Neural progenitor cell (in vitro differentiated cells): ENCODE results near the gene MANBA.

Experiments
- EZH2 ChIP-seq: fragments of 200-600 bp; sonication (generic); IDR thresholded peaks from 2 replicates; pipeline ENCODE4 v1.6.1; 2017; ENCODE audit warnings: antibody characterized with exemption, mild to moderate bottlenecking, moderate library complexity
- EZH2phosphoT487 ChIP-seq: fragments of 200-600 bp; sonication (generic); IDR thresholded peaks from 2 replicates; pipeline ENCODE4 v1.6.1; 2017; ENCODE audit warnings: antibody characterized with exemption
- TF ChIP-seq, protein P1 (sequence below): fragments of 200-600 bp; sonication (generic); IDR thresholded peaks from 2 replicates; pipeline ENCODE4 v1.5.1; 2017; ENCODE audit warnings: antibody characterized with exemption, mild to moderate bottlenecking

GRCh38 chr4:102625232-102625930 is 135.4 kb downstream of the MANBA start:
- TF ChIP-seq, protein P1, sequence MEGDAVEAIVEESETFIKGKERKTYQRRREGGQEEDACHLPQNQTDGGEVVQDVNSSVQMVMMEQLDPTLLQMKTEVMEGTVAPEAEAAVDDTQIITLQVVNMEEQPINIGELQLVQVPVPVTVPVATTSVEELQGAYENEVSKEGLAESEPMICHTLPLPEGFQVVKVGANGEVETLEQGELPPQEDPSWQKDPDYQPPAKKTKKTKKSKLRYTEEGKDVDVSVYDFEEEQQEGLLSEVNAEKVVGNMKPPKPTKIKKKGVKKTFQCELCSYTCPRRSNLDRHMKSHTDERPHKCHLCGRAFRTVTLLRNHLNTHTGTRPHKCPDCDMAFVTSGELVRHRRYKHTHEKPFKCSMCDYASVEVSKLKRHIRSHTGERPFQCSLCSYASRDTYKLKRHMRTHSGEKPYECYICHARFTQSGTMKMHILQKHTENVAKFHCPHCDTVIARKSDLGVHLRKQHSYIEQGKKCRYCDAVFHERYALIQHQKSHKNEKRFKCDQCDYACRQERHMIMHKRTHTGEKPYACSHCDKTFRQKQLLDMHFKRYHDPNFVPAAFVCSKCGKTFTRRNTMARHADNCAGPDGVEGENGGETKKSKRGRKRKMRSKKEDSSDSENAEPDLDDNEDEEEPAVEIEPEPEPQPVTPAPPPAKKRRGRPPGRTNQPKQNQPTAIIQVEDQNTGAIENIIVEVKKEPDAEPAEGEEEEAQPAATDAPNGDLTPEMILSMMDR = peak; percentile 40
- no peak for TF ChIP-seq EZH2phosphoT487
- TF ChIP-seq EZH2 = no peak
